Measurements from ENCODE around the gene COL27A1. TPM values are rescaled to one million over a fixed set of nuclear protein-coding genes. Genes with fewer than 3 reads are reported as not detected.

COL27A1 gene
- total RNA-seq, 2 donors from 2014 or later, result 8.7 to 54.8 TPM

- no peaks in the 10 kb centered on the region for H3K9me3 ChIP-seq
- H3K4me1 ChIP-seq (replicated peaks), result no peaks in the 10 kb centered on the region
- no peak for DNase-seq (ENCODE audit: low spot score)
- TF ChIP-seq POLR2A (IDR thresholded peaks at IDR 0.05) (no peak), CTCF (IDR thresholded peaks at IDR 0.05) (no peak), POLR2AphosphoS5 (IDR thresholded peaks at IDR 0.05) (no peak)
- no peaks in the 10 kb centered on the region for H3K27me3 ChIP-seq (replicated peaks; ENCODE audit: insufficient read depth)
- H3K4me3 ChIP-seq, result no peak overlapping the region
- intact Hi-C loops (cut with DNase I), result no loop called here
- no peak overlapping the region for H3K27ac ChIP-seq
- 87% methylated on average over 11 of the region's 12 CpGs for WGBS
- peaks cover 0 to 13% of the 10 kb centered on the region in 2 donors for H3K36me3 ChIP-seq
Observed at GRCh38 chr9:114348261-114348905, 193.0 kb downstream of the COL27A1 start.

- intact Hi-C loops (cut with DNase I), result no loop called here
- Histone ChIP-seq H3K27me3 (replicated peaks; ENCODE audit: insufficient read depth) (no peaks in the 10 kb centered on the region), H3K36me3 (peaks cover 0 to 13% of the 10 kb centered on the region in 2 donors), H3K27ac (no peak overlapping the region), H3K4me1 (replicated peaks) (no peaks in the 10 kb centered on the region), H3K9me3 (no peaks in the 10 kb centered on the region), H3K4me3 (no peak overlapping the region)
- 40% methylated on average over 9 of the region's 9 CpGs for WGBS
- DNase-seq (ENCODE audit: low spot score), result no peak
- TF ChIP-seq CTCF (IDR thresholded peaks at IDR 0.05), result no peak
- peak; percentile 15 for TF ChIP-seq POLR2AphosphoS5 (IDR thresholded peaks at IDR 0.05)
Observed at GRCh38 chr9:114348906-114349482, 193.7 kb downstream of the COL27A1 start.

GRCh38 chr9:114349713-114350480 lies 194.6 kb downstream of the COL27A1 start:
- no peak for DNase-seq (ENCODE audit: low spot score)
- Histone ChIP-seq H3K27ac (no peak overlapping the region), H3K4me3 (no peak overlapping the region), H3K4me1 (replicated peaks) (no peaks in the 10 kb centered on the region), H3K36me3 (peaks cover 0 to 13% of the 10 kb centered on the region in 2 donors), H3K9me3 (no peaks in the 10 kb centered on the region), H3K27me3 (replicated peaks; ENCODE audit: insufficient read depth) (no peaks in the 10 kb centered on the region)
- 84% methylated on average over 10 of the region's 10 CpGs for WGBS
- intact Hi-C loops (cut with DNase I), result loop anchor here (5.0 kb wide), 1 partner anchor 37 kb away; the partner anchor contains the start of gene AKNA
- TF ChIP-seq CTCF (IDR thresholded peaks at IDR 0.05) (no peak), POLR2AphosphoS5 (IDR thresholded peaks at IDR 0.05) (no peak), POLR2A (IDR thresholded peaks at IDR 0.05) (no peak)

- TF ChIP-seq POLR2AphosphoS5 (IDR thresholded peaks at IDR 0.05) (no peak), CTCF (IDR thresholded peaks at IDR 0.05) (no peak), POLR2A (IDR thresholded peaks at IDR 0.05) (no peak)
- H3K27me3 ChIP-seq (replicated peaks; ENCODE audit: insufficient read depth), result no peaks in the 10 kb centered on the region
- H3K4me1 ChIP-seq (replicated peaks), result no peaks in the 10 kb centered on the region
- H3K4me3 ChIP-seq, result no peak overlapping the region
- no peak overlapping the region for H3K27ac ChIP-seq
- intact Hi-C loops (cut with DNase I), result loop anchor here (5.0 kb wide), 1 partner anchor 36 kb away; the partner anchor contains the start of gene AKNA
- peaks cover 0 to 9% of the 10 kb centered on the region in 2 donors for H3K36me3 ChIP-seq
- no peaks in the 10 kb centered on the region for H3K9me3 ChIP-seq
- no peak for DNase-seq (ENCODE audit: low spot score)
- WGBS, result 92% methylated on average over 16 of the region's 16 CpGs
Observed at GRCh38 chr9:114350636-114351401, 195.5 kb downstream of the COL27A1 start.

Data from prostate gland (tissue), 2 donors.